GM19395 (cell line): ENCODE measurements around the gene YJEFN3.

Source experiments
- ATAC-seq: cut with Tn5 transposase; IDR thresholded peaks from one replicate; pipeline ENCODE4 v1.9.1; 2021; ENCODE audit warnings: mild to moderate bottlenecking, moderate library complexity; ENCODE audit not compliant: unreplicated experiment

Gene YJEFN3

DNA sequence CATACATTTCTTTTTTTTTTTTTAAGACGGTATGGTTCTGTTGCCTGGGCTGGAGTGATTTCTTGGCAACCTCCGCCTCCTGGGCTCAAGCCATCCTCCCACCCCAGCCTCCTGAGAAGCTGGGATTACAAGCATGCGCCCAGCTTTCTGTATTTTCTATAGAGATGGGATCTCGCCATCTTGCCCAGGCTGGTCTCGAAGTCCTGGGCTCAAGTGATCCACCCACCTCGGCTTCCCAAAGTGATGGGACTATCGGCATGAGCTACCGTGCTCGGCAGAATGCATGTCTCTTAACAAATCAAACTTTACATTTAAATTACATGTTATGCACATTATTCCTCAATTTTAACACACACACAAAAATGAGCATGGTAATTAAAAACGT is 11.5 kb upstream of the YJEFN3 start:
- ATAC-seq = no peak

DNA sequence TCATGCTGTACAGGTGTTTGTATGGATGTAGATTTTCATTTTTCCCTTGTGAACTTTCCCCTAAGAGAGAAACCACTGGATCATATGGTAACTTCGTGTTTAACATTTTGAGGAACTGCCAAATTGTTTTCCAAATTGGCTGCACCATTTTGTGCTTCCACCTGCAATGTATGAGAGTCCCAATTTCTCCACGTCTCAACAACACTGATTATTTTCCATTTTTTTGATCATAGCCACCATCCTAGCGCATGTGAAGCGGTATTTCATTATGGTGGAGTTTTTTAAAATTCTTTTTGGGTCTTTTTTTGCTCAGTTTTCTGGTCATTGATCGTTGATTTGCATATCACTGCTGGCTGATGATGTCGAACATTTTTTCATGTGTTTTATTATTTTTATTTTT is 7.7 kb upstream of the YJEFN3 start:
- ATAC-seq = no peak

DNA sequence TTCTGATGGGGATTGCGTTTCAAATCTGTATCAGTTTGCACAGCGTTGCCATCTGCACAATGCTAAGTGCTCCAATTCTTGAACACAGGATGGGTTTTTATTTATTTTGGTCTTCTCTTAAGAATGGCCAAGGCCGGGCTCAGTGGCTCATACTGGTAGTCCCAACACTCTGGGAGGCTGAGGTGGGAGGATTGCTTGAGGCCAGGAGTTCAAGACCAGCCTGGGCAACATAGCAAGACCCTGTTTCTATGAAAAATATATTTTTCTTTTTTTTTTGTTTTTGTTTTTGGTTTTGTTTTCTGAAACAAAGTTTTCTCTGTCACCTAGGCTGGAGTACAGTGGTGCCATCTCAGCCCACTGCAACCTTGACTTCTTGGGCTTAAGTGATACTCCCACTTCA is 5.5 kb upstream of the YJEFN3 start:
- ATAC-seq = no peak

DNA sequence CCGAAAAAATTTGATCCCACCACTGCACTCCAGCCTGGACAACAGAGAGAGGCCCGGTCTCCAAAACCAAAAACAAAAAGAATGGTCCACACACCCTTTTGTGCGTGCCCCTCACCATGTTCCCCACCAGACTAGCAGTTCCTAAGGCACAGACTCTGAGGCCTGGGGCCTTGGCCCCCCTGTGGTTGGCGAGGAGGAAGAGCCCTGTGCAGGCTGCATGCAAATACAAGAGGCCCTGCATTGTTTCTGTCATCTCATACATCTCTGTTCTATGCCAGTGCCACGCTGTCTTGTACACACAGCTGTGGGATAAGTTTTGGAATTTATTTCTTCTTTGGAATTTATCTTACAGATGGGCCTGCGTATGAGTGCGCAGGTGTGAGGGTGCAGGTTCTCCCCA is 4.7 kb upstream of the YJEFN3 start:
- ATAC-seq = no peak

DNA sequence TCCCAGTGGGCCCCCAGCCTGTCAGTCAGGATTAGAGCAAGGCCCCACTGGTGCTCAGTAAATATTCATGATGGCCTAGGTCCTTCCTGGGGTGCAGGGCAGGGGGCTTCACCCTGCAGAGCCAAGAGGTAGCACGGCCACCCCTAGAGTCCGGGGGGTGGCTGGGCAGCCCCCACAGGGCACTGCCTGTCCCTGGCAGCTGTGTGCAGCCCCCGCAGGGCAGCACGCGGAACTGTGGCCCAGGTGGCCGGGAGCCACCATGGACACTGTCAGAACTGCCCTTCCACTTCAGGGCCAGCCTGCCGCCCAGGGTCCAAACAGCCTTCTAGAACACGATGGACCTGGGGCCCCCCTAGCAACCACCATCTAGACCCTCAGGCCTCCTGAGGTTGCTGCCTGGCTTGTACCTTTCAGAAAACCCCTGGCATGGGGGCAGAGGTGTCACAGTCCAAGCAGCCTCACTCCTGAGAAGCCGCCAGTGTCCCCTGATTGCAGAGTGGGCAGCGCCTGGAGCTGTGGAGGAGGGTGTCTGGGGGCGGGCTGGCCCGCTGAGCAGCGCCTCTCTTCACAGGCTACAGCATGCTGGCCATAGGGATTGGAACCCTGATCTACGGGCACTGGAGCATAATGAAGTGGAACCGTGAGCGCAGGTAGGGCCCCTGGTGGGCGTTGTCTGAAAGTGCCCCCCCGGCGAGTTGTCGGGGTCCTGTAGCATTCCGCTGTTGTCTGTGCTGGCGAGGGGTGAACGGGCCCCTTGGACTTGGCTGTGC is 2.9 kb upstream of the YJEFN3 start:
- ATAC-seq = no peak

DNA sequence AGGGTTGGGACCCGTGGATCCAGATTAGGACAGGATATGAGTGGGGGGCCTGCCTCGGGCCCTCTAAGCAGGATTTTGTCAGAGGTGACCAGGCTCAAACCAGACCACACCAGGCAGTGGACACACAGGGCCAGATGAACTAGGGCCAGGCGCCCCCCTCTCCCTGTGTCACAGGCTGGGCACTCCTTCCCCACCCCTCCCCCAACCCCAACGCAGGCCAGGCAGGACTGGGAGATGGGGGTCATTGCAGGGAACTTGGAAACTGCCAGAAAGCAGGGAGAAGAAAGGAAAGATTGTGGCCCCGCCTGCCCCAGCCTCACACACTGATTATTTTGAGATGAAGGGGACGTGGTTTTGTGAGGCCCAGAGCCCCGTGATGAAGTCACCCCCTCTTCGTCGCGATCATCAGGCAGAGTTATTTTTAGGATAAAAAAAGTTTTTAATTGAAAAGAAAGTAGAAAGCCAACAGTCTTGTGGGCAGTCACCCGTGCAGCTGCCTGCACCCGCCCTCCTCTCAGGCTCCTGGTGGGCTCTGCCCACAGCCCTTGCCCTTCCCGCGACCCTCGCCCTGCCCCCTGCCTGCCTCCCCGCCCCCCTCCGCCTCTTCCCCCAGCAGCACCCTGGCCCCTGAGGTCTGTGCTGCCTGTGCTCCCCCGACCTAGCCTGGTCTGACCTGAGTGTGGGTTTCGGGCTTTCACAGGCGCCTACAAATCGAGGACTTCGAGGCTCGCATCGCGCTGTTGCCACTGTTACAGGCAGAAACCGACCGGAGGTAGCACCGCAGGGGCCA is 1.9 kb upstream of the YJEFN3 start:
- no peak for ATAC-seq

DNA sequence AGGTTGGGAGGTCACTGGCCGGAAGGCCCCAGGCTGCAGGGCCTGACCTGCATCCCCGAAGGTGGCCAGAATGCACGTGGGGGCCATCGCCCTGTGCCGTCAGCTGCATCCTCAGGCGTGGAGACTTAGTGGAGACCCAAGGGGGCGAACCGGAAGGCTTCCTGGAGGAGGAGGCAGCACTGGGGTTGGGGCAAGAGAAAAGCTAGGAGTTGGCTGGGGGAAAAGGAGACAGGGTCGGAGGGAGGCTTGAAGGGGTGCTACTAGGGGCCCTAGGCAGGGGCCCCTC is 1.4 kb upstream of the YJEFN3 start:
- no peak for ATAC-seq

DNA sequence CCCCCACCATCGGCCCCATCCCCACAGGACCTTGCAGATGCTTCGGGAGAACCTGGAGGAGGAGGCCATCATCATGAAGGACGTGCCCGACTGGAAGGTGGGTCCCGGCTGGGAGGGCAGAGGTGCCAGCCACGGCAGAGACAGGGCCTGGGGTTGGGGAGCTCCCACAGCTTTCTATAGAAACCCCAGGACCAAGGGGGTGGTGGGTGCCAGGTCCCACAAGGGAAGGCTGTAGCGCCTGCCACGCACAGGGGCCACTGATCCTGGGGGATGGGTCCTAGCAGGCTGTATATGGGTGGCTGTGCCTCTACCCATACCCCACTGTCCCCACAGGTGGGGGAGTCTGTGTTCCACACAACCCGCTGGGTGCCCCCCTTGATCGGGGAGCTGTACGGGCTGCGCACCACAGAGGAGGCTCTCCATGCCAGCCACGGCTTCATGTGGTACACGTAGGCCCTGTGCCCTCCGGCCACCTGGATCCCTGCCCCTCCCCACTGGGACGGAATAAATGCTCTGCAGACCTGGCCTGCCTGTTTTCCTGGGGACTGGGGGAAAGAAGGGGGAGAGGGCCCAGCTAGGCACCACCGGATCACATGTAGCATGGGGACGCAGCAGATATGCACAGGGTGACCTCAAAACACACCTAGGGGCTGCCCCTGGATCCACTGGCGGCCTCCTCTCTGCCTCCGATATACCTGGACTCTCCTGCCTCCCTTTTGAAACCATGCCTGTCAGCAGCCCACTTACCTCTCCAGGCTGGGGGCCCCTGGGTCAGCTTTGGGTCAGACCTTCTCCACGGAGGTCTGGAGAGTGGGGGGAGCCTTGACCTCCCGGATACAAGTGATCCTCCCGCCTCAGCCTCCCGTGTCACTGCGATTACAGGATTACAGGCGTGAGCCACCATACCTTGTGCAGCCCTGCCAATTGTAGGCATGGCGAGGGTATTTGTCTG is 761 bp upstream of the YJEFN3 start:
- ATAC-seq = no peak

DNA sequence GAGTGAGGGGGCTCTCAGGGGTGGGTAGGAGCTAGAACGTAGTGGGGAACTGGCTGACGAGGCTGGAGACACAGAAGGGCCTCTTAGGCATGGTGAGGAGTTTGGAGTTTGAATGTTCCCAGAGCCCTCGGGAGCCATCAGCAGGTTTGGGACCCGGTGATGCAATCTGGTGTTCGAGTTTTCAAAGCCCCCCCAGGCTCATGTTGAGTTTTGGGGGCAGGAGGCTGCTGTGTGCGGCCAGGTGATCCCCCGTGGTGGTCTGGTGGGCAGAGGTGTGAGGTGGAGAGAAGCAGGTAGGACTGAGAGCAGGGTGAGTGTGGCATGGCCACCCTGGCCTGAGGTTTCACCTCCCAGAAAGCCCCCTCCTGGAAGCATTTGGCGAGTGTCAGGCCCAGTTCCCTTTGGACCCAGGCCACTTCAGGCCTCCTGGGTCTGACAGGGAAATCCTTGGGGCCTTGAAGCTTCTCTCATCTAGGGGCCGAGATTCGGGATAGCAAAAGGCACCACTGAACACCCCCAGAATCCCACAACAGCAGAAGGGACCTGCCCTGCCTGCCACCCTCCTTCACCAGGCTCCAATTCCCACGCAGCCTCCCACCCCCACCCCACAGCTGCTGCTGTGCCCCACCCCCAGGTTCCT is 1.2 kb downstream of the YJEFN3 start:
- no peak for ATAC-seq

DNA sequence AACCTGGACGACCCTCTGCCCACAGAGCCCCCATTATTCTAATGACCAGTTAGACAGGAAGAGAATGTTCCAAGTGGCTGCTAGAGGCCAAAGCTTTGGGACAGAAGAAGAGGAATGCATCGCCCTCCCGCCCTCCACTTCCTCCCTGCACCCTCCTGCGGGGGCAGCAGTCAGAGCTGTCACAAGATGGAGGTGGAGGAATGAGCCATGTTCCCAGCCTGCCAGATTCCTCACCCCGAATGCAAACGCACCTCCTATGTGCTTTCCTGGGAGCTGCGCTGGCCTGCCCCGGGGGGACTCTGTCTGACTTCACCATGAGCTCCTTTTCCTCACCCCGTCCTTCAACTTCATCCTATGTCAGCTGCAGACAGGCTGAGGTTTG is 1.7 kb downstream of the YJEFN3 start:
- ATAC-seq = no peak

DNA sequence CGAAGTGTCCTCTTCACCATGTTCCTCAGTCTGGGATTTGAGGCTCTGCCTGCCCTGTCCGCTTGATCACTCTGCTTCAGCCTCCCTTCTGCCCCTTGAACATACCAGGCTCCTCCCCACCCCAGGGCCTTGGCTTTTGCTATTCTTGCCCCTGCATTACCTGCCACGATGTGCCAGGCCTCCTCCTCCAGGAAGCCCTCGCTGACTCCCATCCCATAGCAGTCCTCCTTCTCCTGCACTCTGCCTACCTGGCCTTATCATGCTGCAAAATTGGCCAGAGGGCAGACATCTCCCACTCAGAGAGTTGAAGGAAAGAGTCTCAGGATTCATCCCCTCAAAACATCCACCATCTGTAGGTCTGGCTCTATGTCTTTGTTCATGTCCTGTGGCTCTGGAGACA is 2.2 kb downstream of the YJEFN3 start:
- ATAC-seq = no peak

DNA sequence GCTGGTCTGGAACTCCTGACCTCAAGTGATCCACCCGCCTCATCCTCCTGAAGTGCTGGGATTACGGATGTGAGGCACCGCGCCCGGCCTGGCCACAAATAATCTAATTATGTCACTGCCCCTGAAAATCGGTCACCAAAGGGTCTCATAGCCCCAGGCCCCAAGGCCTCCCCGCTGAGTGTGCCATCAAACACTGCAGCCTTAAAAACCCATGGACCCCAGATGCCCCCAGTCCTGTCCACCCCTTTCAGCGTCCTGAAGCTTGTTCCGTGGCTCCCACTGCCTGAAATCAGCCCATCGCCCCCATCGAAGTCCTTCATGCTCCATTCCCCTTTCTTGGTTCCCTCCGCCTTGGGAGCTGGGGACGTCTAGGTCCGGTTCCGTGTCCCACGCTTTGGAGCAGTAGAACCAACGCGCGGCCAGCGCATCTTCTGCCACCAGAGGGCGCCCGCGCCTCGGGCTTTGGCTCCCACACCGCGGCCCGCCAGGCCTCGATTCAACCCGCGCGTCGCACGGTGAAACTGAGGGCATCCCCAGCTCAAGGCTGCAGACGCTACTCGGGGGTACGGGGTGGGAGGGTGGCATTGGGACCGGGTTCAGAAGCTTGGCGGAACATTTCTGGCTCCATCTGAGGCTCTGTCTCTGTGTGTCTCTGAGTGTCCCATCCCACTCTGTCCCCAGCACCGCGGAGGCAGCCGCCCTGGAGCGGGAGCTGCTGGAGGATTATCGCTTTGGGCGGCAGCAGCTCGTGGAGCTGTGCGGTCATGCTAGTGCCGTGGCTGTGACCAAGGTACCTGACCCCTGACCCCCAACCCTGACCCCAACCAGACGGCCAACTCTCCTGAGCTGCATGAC is 3.5 kb downstream of the YJEFN3 start:
- ATAC-seq = no peak

DNA sequence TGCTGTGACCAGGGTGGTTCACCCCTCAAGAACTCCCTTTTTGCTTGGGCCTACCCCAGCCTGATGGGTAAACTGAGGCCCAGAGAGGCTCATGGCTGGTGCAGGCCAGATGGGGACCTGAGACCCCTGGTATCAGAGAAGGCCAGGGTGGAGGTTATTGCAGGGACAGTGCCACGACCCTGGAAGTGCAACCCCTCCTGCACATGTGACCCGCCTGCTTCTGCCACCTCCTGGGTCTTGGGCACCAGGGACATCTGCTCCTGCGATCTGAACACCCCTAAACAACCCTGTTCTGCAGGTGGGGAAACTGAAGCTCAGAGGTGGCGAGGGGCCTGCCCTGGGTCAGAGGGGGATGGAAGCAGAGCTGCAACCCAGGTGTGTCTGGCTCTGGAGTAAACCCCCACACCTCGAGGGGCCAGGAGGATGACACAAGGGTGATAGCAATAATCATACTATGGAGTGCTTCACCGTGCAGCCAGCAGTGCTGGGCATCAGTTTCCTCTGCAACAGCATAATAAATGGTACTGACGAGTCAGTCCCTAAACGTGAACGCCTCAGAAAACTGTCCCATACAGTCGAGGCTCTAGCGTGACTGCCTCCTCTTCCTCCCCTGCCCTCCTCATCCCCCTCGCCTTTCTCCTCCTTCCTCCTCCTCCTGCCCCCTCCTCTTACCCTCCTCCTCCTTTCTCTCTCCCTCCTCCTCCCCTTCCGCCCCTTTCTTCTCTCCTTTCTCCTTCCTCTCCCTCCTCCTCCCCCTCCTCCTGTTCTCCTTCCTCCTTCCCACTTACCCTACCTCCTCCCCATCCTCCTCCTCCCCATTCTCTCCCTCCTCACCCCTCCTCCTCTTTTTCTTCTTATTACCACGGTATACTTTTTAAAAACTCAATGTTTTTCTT is 4.3 kb downstream of the YJEFN3 start:
- no peak for ATAC-seq

DNA sequence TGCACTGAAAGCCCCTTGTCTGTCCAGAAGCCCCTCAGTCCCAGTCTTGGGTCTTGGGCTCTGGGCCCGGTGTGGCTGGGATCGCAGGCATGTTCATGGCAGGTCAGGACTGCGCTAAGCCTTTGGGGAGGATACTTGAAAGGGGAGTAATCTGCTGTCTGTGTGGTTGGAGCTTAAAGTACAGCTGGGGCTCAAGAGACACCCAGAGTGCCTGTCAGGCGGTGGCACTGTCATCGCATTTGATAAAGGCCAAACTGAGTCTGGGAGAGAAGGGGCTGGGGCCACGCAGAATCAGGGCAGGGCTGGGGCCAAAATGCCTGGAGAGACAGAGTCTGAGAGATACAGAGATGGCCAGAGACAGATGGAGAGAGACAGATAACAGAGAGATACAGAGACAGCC is 5.1 kb downstream of the YJEFN3 start:
- ATAC-seq = no peak

DNA sequence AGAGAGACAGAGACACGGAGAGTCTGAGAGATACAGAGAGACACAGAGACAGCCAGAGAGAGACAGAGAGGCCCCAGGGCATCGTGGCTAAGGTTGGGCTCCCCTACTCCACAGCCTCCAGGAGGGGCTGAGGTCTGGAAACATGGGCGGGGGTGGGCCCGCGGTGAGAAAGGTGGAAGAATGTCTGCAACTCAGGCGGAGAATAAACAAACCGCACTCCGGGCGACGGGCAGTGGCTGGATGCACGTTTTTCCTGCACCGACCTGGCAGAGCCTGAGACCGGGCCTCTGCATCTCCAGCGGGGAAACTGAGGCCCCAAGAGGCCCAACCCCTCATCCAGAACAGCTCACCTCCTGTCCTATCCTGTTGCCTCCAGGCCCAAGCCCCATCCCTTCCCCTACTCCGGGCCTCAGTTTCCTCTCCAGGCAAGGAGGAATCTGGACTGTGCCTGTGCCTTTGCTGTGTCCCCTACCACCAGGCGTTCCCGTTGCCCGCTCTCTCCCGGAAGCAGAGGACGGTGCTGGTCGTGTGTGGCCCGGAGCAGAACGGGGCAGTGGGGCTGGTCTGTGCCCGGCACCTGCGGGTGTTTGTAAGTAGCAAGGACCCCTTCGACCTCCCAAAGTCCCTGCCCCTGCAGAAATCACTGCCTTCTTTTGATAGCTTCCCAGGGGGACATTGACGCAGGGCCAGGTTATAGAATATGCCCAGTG is 6.0 kb downstream of the YJEFN3 start:
- ATAC-seq = no peak

DNA sequence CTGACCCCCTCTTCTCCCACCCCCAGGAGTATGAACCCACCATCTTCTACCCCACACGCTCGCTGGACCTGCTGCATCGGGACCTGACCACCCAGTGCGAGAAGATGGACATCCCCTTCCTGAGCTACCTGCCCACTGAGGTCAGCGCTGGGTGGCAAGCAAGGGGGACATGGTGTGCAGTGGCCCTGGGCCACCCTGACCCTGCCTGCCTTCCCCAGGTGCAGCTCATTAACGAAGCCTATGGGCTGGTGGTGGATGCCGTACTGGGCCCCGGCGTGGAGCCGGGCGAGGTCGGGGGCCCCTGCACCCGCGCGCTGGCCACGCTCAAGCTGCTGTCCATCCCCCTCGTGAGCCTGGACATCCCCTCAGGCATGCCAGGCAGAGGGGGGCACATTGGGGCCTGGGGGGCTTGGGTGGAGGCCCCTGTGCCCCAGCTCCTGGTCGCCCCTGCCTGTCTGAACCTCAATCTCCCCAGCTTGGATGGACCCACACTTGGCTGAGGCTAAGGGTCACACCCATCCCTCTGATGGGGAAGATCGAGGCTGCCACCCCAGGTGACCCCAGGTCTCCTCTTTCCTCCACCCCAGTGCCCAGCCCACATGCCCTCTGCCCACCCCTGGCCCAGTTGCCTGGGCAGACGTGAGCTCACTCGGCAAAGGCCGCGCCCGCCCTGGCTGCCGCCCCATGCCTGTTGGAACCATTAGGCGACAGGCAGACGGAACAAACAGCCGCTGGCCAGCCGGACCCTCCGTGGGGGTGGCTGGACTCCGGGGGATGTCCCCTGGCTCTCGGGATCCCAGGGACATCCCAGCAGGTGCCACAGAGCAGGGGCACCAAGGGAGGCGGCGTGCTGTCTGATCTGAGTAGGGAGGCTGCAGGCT is 6.8 kb downstream of the YJEFN3 start:
- no peak for ATAC-seq
